Prostate gland (tissue), 2 donors: Measurements from ENCODE around the gene ANKRD11.

Source experiments
- CTCF ChIP-seq, 4 experiments: fragments of 200-600 bp in 2 of 4; fragments of 450-650 bp in 2 of 4; sonication (generic) in 2 of 4; IDR thresholded peaks; 1 replicate in 3 of 4; 2 replicates in 1 of 4; pipeline ENCODE4 v1.5.1; 2016 to 2019; ENCODE audit warnings: antibody characterized with exemption in 4 of 4, mild to moderate bottlenecking in 2 of 4, moderate library complexity in 2 of 4
- POLR2A ChIP-seq: fragments of 450-650 bp; IDR thresholded peaks from one replicate; pipeline ENCODE4 v1.6.1; 2016; ENCODE audit warnings: antibody characterized with exemption, mild to moderate bottlenecking
- POLR2AphosphoS5 ChIP-seq: sonication (generic); formaldehyde crosslinking; IDR thresholded peaks from one replicate; pipeline ENCODE4 v1.6.1; 2017; ENCODE audit warnings: antibody characterized with exemption

GRCh38 chr16:89243664-89244063 is 246.7 kb downstream of the ANKRD11 start:
- TF ChIP-seq CTCF (IDR thresholded peaks at IDR 0.05) (no peak), POLR2AphosphoS5 (no peak), POLR2A (no peak)
